Spleen (tissue), 7 donors: ENCODE results near the gene SH3BP4.

Experiments
- POLR2A ChIP-seq, 3 donors: fragments of 450-650 bp; IDR thresholded peaks; one replicate each; pipeline ENCODE4 v1.5.1; 2017; ENCODE audit warnings: antibody characterized with exemption in 3 of 3, mild to moderate bottlenecking in 1 of 3
- POLR2AphosphoS5 ChIP-seq, 3 donors: sonication (generic); formaldehyde crosslinking; IDR thresholded peaks; one replicate each; pipeline ENCODE4 v1.5.1; 2017; ENCODE audit warnings: antibody characterized with exemption in 3 of 3
- TF ChIP-seq, protein P1 (sequence below), 11 experiments: fragments of 200-600 bp in 7 of 11; fragments of 450-650 bp in 4 of 11; sonication (generic) in 4 of 11; IDR thresholded peaks in 8 of 11; conservative IDR thresholded peaks in 3 of 11; 1 replicate in 7 of 11; 2 replicates in 4 of 11; pipeline versions ENCODE4 v1.4.0 to v1.8.0; 2016 to 2021; ENCODE audit warnings: antibody characterized with exemption in 11 of 11, inconsistent platforms in 4 of 11, mild to moderate bottlenecking in 1 of 11
- donor health status: DM: no; HTN: no; CAD: no; lungs with moderate emphysema.
- donor health status: DM: no; HTN: no; CAD: no.
- donor health status: DM: no; HTN: no; CAD: no.

DNA sequence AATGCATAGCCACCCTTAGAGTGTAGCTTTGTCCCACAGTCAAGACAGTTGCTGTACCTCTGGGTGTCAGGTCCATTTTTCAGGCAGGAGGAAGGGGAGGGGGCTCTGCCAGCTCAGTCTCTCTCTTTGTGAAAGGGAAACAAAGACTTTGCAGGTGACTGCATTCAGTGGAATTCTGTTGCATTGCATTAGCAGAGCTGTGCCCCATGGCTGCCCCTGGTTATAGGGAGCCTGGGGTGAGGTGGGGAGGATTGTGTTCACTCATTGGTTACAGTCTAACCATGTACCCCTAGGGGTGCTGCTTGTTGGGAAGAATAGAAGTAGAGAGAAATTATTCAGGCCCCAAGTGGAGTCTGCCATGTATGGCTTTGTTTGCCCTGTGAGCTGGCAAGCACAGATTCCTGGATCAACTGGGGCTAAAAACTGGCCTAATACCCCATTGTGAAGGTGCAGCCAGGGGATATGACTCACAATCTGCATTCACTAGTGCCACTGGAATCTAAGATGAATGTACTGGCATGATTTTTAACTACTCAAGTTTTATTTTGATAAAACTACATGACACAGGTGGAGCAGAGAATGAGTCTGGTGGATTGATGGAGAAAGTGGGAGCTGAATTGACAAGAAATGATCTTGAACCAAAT is 118.4 kb downstream of the SH3BP4 start:
- TF ChIP-seq, protein P1, sequence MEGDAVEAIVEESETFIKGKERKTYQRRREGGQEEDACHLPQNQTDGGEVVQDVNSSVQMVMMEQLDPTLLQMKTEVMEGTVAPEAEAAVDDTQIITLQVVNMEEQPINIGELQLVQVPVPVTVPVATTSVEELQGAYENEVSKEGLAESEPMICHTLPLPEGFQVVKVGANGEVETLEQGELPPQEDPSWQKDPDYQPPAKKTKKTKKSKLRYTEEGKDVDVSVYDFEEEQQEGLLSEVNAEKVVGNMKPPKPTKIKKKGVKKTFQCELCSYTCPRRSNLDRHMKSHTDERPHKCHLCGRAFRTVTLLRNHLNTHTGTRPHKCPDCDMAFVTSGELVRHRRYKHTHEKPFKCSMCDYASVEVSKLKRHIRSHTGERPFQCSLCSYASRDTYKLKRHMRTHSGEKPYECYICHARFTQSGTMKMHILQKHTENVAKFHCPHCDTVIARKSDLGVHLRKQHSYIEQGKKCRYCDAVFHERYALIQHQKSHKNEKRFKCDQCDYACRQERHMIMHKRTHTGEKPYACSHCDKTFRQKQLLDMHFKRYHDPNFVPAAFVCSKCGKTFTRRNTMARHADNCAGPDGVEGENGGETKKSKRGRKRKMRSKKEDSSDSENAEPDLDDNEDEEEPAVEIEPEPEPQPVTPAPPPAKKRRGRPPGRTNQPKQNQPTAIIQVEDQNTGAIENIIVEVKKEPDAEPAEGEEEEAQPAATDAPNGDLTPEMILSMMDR (IDR thresholded peaks at IDR 0.05 in 8 of 11, conservative IDR thresholded peaks at IDR 0.05 in 3 of 11) = no peak
- TF ChIP-seq POLR2A (IDR thresholded peaks at IDR 0.05) = no peak
- no peak for TF ChIP-seq POLR2AphosphoS5 (IDR thresholded peaks at IDR 0.05)
